ENCODE results near the gene LAMA2.

The LAMA2 gene

DNA sequence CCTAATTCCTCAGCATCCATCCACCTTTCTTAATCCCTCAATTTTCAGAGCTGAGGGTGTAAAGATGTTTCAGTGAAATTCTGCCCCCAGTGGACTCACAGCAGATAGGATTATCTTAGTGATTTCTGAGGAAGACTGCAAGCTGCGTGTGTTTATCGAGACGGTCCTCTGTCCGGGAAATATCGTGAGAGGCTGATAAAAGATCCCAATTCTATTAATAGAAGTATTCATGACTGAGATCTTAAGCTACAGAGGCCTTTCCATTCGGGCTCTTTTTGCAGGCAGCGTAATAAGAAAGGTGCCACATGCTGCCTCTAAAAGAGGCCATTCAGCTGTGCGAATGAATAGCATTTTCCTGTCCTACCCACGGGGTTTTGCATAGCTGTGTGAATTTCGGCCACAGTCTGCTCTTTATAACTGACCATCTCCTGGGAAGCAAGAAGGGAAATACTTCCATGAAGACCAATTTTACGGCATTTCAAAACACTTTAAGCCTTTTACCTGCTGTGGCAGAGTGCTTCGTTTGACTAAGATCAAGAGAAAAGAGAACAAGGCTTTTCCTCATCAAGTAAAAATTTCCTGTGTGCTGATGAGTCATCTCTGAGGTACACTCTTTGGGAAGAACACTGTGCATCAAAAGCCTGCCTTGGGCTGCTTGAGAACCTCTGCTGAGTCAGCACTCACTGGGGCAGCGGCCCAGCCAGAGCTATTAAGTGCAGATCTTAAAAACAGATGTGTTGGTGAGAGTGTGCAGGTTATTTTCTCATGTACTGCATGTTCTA is 618.2 kb downstream of the LAMA2 start:
- DNase-seq: no peak

DNA sequence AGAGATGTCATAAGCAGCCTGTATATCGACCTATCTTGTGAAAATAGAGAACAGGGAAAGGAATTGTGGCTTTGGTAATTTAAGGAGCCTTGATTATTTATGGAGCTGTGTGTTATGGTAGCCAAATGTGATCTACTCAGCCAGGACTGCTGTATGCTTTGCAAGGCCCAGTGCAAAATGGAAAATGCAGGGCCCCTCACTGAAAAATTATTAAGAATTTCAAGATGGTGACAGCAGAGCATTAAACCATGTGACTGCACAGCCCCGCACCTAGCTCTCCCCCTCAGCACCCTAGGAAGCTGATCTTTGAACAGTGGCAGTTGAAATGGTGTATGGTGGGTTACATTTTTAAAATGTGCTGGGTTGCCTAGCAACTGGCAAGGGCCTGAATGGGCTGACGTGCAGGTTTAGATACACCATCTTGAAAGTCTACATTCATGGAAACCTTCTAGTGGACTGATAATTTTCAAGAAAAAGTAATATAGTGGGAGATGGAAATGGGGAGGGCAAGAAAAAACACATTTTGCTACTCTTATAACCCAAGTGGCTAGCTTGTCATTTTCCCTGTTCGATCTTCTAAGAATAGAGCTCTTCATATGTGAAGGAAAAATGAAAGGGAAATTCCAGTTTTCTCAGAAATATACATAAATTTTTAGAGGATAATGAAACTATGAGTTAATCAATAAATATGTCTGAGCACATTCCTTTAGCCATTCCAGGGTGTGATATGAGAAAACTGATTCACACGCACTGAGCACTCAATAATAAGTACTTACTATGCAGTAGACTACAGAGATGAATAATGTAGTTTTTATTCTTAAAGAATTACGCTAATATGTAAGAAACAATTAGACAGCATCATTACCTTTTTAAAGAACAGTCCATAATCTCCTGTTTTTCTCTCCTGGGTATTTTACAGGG is 619.1 kb downstream of the LAMA2 start:
- DNase-seq: no peak

DNA sequence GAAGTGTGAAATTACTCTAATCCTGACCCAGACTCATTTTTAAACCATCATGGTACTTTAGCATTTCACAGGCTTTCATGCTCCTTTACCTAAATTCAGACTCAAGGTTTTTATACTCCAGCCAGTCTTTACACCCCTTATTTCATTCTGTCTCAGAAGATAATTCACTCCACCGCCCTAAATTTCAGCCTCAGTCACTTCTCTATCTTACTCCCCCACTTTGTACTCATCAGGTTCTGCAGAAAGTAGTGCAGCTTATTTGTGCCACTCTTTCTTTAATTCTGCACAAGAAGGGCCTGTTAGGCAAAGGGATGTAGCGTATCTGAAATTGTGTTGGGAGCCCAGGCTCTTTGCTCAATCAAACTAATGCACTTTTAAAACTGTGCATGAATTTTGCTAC is 621.5 kb downstream of the LAMA2 start:
- DNase-seq: no peak

DNA sequence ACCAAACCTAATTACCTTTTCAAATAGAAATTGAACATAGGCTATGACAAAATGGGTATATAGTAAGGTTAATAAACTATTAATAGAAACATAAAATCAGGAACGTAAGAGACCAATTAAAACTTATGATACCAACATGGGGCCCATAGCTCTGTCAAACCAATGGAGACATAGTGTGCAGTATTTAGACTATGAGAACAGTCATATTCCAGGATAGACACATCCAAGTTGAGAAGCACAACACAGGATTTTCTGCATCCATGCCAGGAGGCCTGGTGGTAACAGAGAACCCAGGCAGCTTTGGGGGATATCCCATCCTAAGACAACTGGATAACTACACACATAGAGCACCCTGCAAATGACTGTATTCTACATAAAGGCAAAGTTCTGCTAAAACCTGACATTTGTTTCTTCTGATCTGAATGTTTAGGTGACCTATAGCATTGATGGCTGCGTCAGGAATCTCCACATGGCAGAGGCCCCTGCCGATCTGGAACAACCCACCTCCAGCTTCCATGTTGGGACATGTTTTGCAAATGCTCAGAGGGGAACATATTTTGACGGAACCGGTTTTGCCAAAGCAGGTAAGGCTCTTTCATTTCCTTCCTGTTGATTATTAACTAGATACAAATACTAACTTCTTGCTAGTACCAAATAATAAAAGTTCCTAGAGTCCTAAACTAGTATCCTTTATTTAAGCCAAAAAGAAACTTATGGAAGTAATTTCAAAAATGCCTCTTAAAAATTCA is 624.3 kb downstream of the LAMA2 start:
- DNase-seq: no peak

DNA sequence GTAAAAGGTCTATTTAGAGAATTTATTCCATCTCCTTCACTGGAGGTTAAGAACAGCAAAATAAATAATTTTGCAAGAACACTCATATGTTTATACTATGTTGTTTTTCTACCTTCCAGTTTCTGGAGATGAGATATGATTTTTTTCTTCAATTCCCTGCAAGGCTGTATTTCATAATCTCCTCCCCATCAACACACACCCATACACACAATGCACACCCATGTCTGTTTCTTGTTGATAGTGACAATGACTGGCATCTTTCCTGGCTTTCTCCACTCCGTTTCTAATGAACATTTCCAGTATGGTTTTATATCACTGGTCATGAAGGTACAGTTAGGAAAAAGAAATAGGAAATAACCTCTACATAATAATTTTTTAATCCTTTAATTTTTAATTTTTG is 624.9 kb downstream of the LAMA2 start:
- no peak for DNase-seq

DNA sequence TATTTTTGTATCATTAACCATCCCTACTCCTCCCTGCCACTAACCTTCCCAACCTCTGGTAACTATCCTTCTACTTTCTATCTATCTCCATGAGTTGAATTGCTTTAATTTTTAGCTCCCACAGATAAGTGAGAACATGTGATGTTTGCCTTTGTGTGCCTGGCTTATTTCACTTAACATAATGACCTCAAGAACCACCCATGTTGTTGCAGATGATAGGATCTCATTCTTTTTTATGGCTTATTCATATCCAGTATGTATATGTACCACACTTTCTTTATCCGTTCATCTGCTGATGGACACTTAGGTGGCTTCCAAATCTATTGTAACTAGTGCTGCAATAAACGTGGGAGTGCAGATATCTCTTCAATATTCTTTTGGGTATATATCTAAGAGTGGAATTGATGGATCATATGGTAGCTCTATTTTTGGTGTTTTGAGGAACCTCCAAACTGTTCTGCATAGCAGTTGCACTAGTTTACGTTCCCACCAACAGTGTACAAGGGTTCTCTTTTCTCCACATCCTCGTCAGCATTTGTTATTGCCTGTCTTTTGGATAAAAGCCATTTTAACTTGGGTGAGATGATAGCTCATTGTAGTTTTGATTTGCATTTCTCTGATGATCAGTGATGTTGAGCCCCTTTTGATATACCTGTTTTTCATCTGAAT is 625.7 kb downstream of the LAMA2 start:
- no peak for DNase-seq

DNA sequence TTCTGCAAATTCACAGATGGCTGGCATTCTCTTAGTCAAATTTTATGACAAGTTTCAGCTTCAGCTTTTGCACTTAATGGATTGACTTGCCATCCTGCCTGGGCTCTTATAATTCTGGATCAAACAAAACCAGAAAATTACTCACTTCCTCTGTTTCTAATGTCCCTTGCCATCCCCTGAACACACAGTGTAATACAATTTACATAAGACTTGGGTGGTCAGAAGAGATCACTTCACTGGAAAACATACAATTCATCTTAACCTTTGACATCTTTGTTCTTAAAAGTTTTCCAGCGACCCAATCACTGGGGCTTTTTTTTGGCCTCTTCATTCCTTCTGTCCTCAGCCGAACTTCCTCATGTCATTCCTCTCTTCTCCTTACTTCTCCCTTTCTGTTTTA is 628.0 kb downstream of the LAMA2 start:
- DNase-seq: no peak

DNA sequence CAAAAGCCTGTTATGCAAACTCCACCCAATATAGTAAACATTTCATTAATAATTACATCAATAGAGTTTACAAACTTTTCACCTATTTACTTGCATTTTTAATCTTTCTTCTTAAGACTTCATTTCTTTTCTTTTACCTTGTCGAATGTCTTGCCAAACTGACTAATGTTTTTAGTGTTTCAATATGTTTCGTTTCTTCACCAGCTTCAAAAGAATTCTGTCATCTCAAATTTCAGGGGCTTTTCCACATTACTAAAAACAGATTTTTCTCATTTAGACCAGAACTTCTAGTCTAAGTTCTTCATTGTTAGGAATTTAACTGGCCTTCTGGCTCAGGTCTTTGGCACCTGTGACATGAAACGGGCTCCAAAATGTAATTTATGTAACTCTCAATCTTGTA is 630.5 kb downstream of the LAMA2 start:
- no peak for DNase-seq

DNA sequence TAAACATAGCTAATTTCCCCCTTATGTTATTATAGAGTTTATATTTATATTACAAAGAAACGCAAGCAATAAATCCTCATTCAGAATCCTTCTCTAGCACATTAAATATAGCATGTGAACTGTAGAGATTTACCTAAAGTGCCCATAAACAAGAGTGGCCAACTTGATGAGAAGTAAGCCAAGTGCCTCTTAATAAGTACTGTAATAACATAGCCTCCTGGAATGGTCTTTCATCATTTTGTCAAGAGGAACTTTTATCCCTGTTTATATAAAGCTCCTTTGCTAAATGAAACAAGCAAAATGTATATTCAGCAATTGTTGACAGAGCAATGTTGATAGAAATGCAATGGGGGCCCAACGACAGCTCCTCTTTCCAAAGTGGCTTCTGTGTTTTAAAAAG is 632.1 kb downstream of the LAMA2 start:
- no peak for DNase-seq

DNA sequence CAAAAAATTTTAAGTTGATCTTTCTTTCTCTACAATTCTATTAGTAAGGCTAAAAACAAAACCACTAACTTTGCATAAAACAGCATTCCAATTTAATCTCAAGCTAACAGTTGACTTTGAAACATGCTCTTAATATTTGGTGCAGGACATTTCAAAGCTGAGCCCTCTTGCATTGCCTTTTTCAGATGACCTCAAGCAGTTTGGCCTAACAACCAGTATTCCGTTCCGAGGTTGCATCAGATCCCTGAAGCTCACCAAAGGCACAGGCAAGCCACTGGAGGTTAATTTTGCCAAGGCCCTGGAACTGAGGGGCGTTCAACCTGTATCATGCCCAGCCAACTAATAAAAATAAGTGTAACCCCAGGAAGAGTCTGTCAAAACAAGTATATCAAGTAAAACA is 633.1 kb downstream of the LAMA2 start:
- no peak for DNase-seq

DNA sequence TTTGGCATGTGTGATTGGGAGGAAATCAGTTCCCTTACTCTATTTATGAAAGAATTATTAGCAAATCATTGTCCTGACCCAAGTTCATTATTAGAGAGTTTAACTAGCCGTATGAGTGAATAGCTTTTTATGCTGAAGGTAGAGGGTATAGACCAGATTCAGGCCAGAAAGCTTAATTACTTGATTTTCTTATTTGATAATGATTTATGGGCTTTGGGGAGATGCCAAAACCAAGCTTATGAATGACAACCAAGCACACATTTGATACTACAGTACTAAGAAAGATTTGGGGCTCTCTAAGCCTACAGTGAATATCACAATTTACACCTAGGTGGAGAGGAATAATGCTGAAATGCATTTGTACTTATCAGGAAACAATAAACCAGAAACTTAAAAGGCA is 633.8 kb downstream of the LAMA2 start:
- no peak for DNase-seq

DNA sequence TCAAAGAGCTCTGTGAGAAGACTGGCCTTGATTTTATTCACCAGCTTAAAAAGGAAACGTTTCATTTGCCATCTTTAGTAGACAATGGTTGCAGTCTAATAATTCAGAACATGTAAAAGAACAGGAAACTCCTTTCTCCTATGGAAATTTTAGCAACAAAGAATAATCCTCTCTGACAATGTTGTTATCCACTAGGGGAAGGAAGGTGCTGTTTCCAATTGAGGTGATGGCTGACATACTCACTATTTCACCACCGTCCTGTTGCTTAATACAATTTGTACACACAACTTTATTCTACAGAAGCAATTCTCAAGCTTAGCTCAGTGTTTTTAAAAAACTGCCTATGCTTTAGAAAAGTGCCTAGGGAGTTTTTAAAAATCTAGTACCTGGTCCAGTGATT is 634.4 kb downstream of the LAMA2 start:
- DNase-seq: no peak

DNA sequence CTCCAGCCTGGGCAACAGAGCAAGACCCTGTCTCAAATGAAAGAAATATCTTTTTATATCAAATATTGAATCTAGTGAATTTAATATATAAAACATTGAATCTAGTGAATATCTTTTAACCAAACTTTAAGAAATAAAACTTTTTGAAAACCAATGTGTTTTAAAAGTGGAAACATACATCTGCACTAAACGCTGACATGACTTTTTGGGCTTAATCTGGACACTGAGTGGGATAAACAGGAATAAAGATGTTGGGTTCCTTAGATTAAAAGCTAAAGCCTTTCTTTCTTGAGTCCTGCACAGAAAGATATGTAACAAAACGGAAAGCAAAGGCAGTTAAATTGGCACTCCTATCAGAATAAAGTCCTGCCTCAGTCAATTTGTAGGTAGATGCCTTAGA is 636.8 kb downstream of the LAMA2 start:
- DNase-seq: no peak

DNA sequence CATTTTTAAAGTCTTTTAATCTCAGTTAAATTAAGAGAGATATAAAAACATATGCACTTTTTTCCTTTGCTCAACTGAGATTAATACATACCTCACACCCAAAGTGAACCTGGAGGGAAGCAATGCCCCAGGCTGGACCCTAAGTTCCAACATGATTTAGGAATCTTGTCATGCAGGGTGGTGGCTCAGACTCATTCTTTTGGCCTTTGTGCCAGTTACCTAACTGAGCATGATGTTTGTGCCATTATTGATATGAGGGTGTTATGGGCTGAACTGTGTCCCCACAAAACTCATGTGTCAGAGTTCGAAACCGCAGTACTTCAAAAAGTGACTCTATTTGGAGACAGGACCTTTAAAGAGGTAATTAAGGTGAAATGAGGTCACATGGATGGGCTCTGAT is 639.0 kb downstream of the LAMA2 start:
- no peak for DNase-seq

DNA sequence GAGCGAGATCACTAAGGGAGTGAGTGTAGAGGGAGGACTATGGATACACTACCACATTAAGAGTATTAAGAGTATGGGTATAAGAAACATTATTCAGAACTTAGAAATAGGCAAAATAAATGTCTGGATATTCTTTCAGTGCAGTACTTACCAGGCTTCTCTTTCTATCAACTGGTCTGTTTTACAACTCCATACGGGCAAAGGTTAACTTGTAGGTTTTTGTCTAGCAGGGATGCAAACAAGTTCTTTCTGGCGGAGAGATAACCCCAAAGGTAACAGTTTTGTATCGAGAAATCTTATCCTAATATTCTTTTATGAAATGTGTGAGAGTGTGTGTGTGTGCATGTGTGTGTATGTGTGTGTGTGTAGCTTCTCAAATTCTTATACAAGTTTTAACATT is 640.9 kb downstream of the LAMA2 start:
- no peak for DNase-seq

DNA sequence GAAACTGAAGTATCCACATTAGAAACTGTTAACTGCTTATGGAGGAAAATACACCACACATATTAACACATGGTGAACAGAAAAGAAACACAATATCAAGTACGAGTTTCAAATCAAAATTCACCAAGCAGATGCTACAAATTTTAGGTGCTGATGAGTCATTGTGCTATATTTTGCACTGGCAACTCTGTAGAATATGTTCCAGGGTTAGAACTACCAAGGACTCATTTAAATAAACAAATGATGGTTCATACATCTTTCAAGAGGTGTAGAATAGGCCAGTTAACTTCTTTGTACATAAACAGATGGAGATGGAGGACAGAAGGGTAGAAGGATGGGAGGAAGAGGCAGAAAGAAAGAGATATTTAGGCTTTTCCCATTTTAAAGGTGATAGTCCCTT is 642.1 kb downstream of the LAMA2 start:
- no peak for DNase-seq

DNA sequence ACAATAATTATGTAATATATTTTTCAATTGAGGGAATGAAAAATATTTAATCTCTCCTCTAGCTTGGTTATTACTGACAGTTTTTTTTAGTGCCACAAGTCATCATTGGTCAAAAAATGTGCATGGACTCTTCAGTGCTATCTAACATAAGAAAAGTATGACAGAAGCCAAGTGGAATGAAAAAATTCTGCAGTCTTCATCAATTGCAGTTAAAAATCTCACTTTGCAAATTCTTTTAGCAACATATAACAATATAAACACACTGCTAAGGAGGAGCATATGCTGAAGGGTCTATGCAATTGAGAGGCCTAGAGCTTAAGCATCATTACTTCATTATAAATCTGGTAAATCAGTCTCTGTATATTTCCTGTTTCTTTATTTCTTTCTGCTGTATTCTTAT is 652.0 kb downstream of the LAMA2 start:
- DNase-seq: no peak

DNA sequence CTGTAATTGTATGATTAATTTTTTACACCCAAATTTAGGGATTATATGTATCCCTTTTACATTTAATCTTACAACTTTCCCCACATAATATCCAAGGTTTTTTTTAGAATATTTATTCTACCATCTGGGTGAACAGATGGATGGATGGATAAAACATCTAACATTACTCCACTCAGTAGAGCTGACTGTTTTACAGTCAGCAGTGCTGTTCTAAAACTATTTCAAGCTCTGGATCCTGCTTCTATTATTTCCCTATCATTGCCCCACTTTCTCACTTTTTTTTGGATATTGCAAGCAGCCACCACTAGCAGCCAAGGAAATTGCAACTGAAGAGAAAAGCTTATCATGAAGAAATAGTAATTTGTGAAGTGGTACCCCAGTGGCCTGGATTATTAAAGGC is 653.3 kb downstream of the LAMA2 start:
- DNase-seq: no peak

DNA sequence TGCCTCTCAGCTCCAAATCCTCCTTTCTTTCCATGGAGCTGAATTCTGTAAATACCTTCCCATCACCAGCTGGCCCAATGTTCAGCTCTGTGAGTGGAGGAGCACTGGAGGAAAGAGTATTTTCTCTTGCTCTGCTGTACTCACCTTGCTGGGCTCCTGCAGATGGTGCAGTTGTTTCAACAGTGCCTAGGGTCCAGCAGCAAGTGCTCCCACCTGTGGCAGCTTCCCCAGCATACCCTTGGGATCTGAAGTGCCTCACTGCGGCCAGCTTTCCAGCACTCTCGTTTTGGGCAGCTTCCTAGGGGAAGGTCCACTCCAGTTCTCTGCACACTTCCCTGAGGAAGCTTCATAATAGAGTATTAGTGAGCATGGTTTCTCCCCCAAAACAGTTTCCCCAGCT is 656.1 kb downstream of the LAMA2 start:
- DNase-seq: no peak

DNA sequence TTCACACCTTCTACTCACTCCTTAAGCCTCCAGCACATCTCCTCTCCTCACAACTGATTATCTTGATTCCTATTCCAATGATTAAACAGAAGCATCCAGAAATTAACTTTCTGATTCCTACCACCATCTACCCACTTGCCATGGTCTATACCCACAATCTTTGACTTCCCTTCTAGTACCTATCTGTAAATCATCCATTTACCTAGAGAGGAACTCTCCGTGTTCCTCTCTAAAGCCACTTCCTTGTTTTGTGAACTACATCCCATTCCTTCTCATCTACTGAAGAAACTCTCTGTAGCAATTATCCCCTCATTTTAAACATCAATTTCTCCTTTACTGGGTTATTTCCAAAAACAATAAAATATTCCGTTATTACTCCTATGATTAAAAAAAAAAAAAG is 659.8 kb downstream of the LAMA2 start:
- no peak for DNase-seq

DNA sequence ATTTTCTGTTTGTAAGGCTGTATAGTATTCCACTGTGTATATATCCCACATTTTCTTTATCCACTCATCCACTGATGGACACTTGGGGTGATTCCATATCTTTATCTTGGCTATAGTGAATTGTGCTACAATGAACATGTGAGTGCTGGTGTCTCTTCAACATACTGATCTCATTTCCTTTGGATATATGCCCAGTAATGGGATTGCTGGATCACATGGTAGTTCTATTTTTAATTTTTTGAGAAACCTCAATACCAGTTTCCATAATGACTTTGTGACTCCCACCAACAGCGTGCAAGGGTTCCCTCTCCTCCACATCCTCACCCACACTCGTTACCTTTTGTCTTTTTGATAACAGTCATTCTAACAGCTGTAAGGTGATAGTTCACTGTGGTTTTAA is 661.0 kb downstream of the LAMA2 start:
- DNase-seq: no peak

DNA sequence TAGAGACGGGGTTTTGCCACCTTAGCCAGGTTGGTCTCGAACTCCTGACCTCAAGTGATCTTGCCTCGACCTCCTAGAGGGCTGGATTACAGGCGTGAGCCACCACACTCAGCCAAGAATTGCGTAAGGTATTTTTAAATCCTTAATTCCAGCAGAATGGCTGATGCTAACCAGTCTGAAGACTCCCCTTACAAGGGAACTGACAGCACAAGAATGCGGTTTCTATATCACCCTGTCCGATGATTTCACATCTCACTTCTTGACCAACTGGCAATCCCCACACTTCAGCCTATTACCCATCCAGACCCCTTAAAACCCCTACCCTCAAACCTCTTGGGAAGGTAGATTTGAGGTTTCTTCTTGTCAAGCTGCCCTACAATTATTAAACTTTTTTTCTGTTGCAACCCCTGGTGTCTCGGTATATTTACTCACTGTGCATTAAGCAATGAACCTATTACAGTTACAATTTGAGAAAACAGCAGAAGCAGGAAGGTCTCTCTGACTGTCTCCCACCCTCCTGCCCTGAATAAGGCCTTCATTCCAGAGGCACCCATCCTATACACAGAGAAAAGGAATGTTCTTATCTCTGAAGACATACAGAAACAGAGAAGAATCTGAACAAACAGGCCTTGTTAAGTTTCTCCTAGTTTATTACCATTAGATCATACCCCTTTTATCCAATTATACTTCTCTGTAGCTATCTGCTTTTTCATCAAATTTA is 662.1 kb downstream of the LAMA2 start:
- DNase-seq: no peak
